OCI-LY7 (cell line): Measurements from ENCODE around the gene CLEC18A.

Experiments
- EZH2phosphoT487 ChIP-seq: fragments of 200-600 bp; sonication (generic); IDR thresholded peaks from 2 replicates; pipeline ENCODE4 v1.6.1; 2018; ENCODE audit warnings: low read depth, borderline replicate concordance, mild to moderate bottlenecking, mixed run types, antibody characterized with exemption, low read length, moderate library complexity, mixed read lengths
- TF ChIP-seq, protein P1 (sequence below): fragments of 200-600 bp; sonication (generic); conservative IDR thresholded peaks from 2 replicates; pipeline ENCODE4 v1.5.1; 2014; ENCODE audit warnings: mild to moderate bottlenecking, antibody characterized with exemption, low read length, moderate library complexity, mixed read lengths

DNA sequence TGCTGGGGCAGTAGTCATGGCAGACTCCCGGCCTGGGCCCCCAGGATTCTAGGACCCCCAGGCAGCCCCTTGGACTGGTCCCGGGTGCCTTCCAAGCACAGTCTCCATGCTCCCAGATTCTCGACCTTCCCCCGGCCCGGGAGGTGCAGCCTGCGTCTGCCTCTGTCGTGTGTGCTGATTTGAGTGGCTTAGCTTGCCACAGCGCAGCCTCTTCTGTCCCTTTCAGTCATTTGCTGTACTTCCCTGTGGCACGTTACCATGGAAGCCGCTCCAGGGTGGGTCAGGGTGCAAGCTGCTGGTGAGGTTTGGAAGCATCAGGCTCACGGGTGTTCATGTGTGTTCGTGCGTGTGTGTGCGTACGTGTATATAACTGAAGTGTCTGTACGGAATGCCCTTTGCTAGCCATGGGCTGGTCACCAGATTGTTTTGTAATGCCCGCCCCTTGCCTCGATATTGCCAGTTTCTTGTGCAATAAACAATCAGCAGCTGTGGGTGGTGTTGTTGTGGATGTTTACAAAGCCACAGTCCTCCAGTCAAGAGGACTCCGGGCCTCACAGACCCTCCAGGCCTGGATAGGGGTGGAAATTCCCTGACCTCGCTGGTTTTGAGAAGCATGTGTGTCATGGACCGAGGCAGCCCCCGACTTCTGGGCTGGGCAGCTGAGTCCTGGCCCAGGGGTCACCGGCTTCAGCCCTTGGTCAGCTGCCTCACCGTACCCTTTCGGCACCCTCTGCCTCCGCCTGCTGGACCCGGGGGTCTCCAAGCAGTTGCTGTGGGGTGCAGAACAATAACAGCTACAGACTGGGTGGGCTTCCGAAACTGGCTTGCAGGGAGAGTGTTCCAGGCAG lies 9.7 kb upstream of the CLEC18A start:
- TF ChIP-seq, protein P1, sequence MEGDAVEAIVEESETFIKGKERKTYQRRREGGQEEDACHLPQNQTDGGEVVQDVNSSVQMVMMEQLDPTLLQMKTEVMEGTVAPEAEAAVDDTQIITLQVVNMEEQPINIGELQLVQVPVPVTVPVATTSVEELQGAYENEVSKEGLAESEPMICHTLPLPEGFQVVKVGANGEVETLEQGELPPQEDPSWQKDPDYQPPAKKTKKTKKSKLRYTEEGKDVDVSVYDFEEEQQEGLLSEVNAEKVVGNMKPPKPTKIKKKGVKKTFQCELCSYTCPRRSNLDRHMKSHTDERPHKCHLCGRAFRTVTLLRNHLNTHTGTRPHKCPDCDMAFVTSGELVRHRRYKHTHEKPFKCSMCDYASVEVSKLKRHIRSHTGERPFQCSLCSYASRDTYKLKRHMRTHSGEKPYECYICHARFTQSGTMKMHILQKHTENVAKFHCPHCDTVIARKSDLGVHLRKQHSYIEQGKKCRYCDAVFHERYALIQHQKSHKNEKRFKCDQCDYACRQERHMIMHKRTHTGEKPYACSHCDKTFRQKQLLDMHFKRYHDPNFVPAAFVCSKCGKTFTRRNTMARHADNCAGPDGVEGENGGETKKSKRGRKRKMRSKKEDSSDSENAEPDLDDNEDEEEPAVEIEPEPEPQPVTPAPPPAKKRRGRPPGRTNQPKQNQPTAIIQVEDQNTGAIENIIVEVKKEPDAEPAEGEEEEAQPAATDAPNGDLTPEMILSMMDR, result no peak
- TF ChIP-seq EZH2phosphoT487, result no peak
